H9 (cell line): ENCODE measurements around the gene DTNB. TPM values are rescaled to one million over a fixed set of nuclear protein-coding genes. Genes with fewer than 3 reads are reported as not detected.

ENCODE experiments used
- DNase-seq: peaks from one replicate; pipeline ENCODE4 v3.0.0-alpha.2; 2017
- H2AFZ ChIP-seq: one replicate; pipeline ENCODE4 v1.6.1; 2013; ENCODE audit warnings: mild to moderate bottlenecking, low read length, control low read depth, moderate library complexity
- H2AK5ac ChIP-seq: 2 replicates; pipeline ENCODE4 v1.6.1; 2013; ENCODE audit warnings: low read length, control low read depth, mixed read lengths; ENCODE audit not compliant: insufficient read length
- H2BK120ac ChIP-seq: one replicate; pipeline ENCODE4 v1.6.1; 2013; ENCODE audit warnings: low read depth, mild to moderate bottlenecking, low read length, control low read depth, inconsistent platforms; ENCODE audit not compliant: poor library complexity, severe bottlenecking
- H2BK12ac ChIP-seq: 2 replicates; pipeline ENCODE4 v1.6.1; 2013; ENCODE audit warnings: low read length, control low read depth, mixed read lengths, low read depth; ENCODE audit not compliant: insufficient read length
- H2BK15ac ChIP-seq: 2 replicates; pipeline ENCODE4 v1.6.1; 2013; ENCODE audit warnings: low read depth, low read length, control low read depth
- H2BK20ac ChIP-seq: one replicate; pipeline ENCODE4 v1.6.1; 2013; ENCODE audit warnings: low read depth, mild to moderate bottlenecking, low read length, control low read depth, inconsistent platforms; ENCODE audit not compliant: poor library complexity, severe bottlenecking
- H2BK5ac ChIP-seq: 2 replicates; pipeline ENCODE4 v1.6.1; 2013; ENCODE audit warnings: low read length, control low read depth, mixed read lengths; ENCODE audit not compliant: insufficient read length
- H3K14ac ChIP-seq: 2 replicates; pipeline ENCODE4 v1.6.1; 2013; ENCODE audit warnings: low read length, control low read depth; ENCODE audit not compliant: insufficient read depth
- H3K18ac ChIP-seq: 2 replicates; pipeline ENCODE4 v1.6.1; 2013; ENCODE audit warnings: low read depth, mild to moderate bottlenecking, mixed read lengths, low read length, control low read depth; ENCODE audit not compliant: insufficient read length
- H3K23ac ChIP-seq: 2 replicates; pipeline ENCODE4 v1.6.1; 2013; ENCODE audit warnings: low read length, control low read depth, mixed read lengths, low read depth; ENCODE audit not compliant: insufficient read length
- H3K23me2 ChIP-seq: 2 replicates; pipeline ENCODE4 v1.6.1; 2013; ENCODE audit warnings: low read depth, mild to moderate bottlenecking, mixed read lengths, low read length, control low read depth; ENCODE audit not compliant: insufficient read length, poor library complexity, severe bottlenecking
- H3K27ac ChIP-seq: 2 replicates; pipeline ENCODE4 v1.5.1; 2013; ENCODE audit warnings: low read length, control low read depth, mixed read lengths, low read depth; ENCODE audit not compliant: insufficient read length
- H3K27me3 ChIP-seq: 2 replicates; pipeline ENCODE4 v1.6.1; 2013; ENCODE audit warnings: low read length, control low read depth, inconsistent platforms; ENCODE audit not compliant: insufficient read depth
- H3K4ac ChIP-seq: 2 replicates; pipeline ENCODE4 v1.6.1; 2013; ENCODE audit warnings: low read depth, mild to moderate bottlenecking, control low read depth, inconsistent platforms, low read length, moderate library complexity
- H3K4me1 ChIP-seq: 2 replicates; pipeline ENCODE4 v1.6.1; 2013; ENCODE audit warnings: low read length, control low read depth, inconsistent platforms; ENCODE audit not compliant: insufficient read depth
- H3K4me2 ChIP-seq: 2 replicates; pipeline ENCODE4 v1.6.1; 2013; ENCODE audit warnings: low read length, control low read depth, mixed read lengths; ENCODE audit not compliant: insufficient read length, insufficient read depth
- H3K56ac ChIP-seq: 2 replicates; pipeline ENCODE4 v1.6.1; 2013; ENCODE audit warnings: low read depth, mild to moderate bottlenecking, mixed read lengths, low read length, control low read depth; ENCODE audit not compliant: insufficient read length
- H3K79me1 ChIP-seq: 2 replicates; pipeline ENCODE4 v1.6.1; 2013; ENCODE audit warnings: low read depth, mild to moderate bottlenecking, moderate library complexity, low read length, control low read depth, inconsistent platforms; ENCODE audit not compliant: insufficient read depth, poor library complexity, severe bottlenecking
- H3K79me2 ChIP-seq: 2 replicates; pipeline ENCODE4 v1.6.1; 2013; ENCODE audit warnings: low read length, control low read depth, inconsistent platforms; ENCODE audit not compliant: insufficient read depth
- H3K9ac ChIP-seq: 2 replicates; pipeline ENCODE4 v1.6.1; 2013; ENCODE audit warnings: low read length, control low read depth, mixed read lengths; ENCODE audit not compliant: insufficient read length; ENCODE audit errors: extremely low read depth
- H3K9me3 ChIP-seq: one replicate; pipeline ENCODE4 v1.6.1; 2013; ENCODE audit warnings: low read depth, low read length, inconsistent platforms; ENCODE audit not compliant: control insufficient read depth
- H3T11ph ChIP-seq: one replicate; pipeline ENCODE4 v1.6.1; 2013; ENCODE audit warnings: mild to moderate bottlenecking, low read length, control low read depth, inconsistent platforms
- H4K20me1 ChIP-seq: one replicate; pipeline ENCODE4 v1.6.1; 2013; ENCODE audit not compliant: control insufficient read depth, insufficient read length, insufficient read depth
- H4K5ac ChIP-seq: 2 replicates; pipeline ENCODE4 v1.6.1; 2013; ENCODE audit warnings: low read depth, mild to moderate bottlenecking, mixed read lengths, low read length, control low read depth; ENCODE audit not compliant: insufficient read length
- H4K8ac ChIP-seq: replicated peaks from 2 replicates; pipeline ENCODE4 v1.6.1; 2013; ENCODE audit warnings: low read length, control low read depth, mixed read lengths, low read depth; ENCODE audit not compliant: insufficient read length
- H4K91ac ChIP-seq: 2 replicates; pipeline ENCODE4 v1.6.1; 2013; ENCODE audit warnings: low read depth, mild to moderate bottlenecking, moderate library complexity, mixed read lengths, low read length, control low read depth; ENCODE audit not compliant: insufficient read length
- H3K27ac Mint-ChIP-seq, 3 experiments: 2 replicates in 2 of 3; 3 replicates in 1 of 3; pipeline ENCODE4 v1.8.0; 2020 to 2021; ENCODE audit warnings: mixed read lengths in 3 of 3, mild to moderate bottlenecking in 1 of 3, moderate library complexity in 1 of 3
- H3K27me3 Mint-ChIP-seq: 2 replicates; pipeline ENCODE4 v1.8.0; 2021; ENCODE audit warnings: low read depth, mild to moderate bottlenecking, moderate library complexity, mixed read lengths
- H3K36me3 Mint-ChIP-seq, 3 experiments: 2 replicates in 2 of 3; 3 replicates in 1 of 3; pipeline ENCODE4 v1.8.0; 2020 to 2021; ENCODE audit warnings: low read depth in 3 of 3, mixed read lengths in 3 of 3; ENCODE audit not compliant: insufficient read depth in 1 of 3
- H3K4me1 Mint-ChIP-seq, 2 experiments: 2 replicates each; pipeline ENCODE4 v1.8.0; 2020; ENCODE audit warnings: mixed read lengths in 2 of 2
- H3K4me3 Mint-ChIP-seq, 2 experiments: 2 replicates in 1 of 2; 3 replicates in 1 of 2; pipeline ENCODE4 v1.8.0; 2020 to 2021; ENCODE audit warnings: mild to moderate bottlenecking in 2 of 2, mixed read lengths in 2 of 2, moderate library complexity in 1 of 2
- H3K9me3 Mint-ChIP-seq, 2 experiments: 2 replicates in 1 of 2; 3 replicates in 1 of 2; pipeline ENCODE4 v1.8.0; 2020; ENCODE audit warnings: mild to moderate bottlenecking in 2 of 2, mixed read lengths in 2 of 2, moderate library complexity in 1 of 2
- WGBS: extraction: QIAGEN DNeasy Blood & Tissue Kit; methylation state at CpG from one replicate; pipeline ENCODE4 v1.1.7; 2013; ENCODE audit warnings: missing lambda C conversion rate, low lambda C conversion rate, mixed read lengths; ENCODE audit not compliant: insufficient read length; ENCODE audit errors: extremely low coverage; 5-methylcytosine and 5-hydroxymethylcytosine counted together
- total RNA-seq: library from RNA; stranded (reverse); gene quantifications from 2 replicates; pipeline ENCODE4 v1.2.1, GENCODE V29; 2021
- TF ChIP-seq, protein P1 (sequence below): fragments of 200-600 bp; sonication (generic); conservative IDR thresholded peaks from 3 replicates; pipeline ENCODE4 v1.8.0; 2021; ENCODE audit warnings: antibody characterized with exemption, mild to moderate bottlenecking

Gene DTNB
- total RNA-seq, 1 experiment from 2014 or later = 26.7 TPM

- no peak overlapping the region for H3K4me3 Mint-ChIP-seq
- no peaks in the 10 kb centered on the region for H3K9me3 ChIP-seq
- TF ChIP-seq, protein P1, sequence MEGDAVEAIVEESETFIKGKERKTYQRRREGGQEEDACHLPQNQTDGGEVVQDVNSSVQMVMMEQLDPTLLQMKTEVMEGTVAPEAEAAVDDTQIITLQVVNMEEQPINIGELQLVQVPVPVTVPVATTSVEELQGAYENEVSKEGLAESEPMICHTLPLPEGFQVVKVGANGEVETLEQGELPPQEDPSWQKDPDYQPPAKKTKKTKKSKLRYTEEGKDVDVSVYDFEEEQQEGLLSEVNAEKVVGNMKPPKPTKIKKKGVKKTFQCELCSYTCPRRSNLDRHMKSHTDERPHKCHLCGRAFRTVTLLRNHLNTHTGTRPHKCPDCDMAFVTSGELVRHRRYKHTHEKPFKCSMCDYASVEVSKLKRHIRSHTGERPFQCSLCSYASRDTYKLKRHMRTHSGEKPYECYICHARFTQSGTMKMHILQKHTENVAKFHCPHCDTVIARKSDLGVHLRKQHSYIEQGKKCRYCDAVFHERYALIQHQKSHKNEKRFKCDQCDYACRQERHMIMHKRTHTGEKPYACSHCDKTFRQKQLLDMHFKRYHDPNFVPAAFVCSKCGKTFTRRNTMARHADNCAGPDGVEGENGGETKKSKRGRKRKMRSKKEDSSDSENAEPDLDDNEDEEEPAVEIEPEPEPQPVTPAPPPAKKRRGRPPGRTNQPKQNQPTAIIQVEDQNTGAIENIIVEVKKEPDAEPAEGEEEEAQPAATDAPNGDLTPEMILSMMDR = no peak
- no peaks in the 10 kb centered on the region for H3K27me3 ChIP-seq
- H3K4me1 Mint-ChIP-seq = peaks cover 25 to 27% of the 10 kb centered on the region in 2 experiments
- H3T11ph ChIP-seq = no peak overlapping the region
- H3K27ac Mint-ChIP-seq = no peak overlapping the region
- no peak for DNase-seq
- H2BK5ac ChIP-seq = no peak overlapping the region
- H2BK12ac ChIP-seq = no peak overlapping the region
- H3K14ac ChIP-seq = no peak overlapping the region
- H3K23me2 ChIP-seq = no peaks in the 10 kb centered on the region
- WGBS = no CpG with 5 or more reads among the region's 3 CpGs
- no peak overlapping the region for H2BK15ac ChIP-seq
- H3K9me3 Mint-ChIP-seq = no peaks in the 10 kb centered on the region
- peaks cover 0 to 12% (median 0%) of the 10 kb centered on the region in 3 experiments; a peak in 3 of 7 replicates for H3K36me3 Mint-ChIP-seq
- H2AFZ ChIP-seq = no peak overlapping the region
- H4K8ac ChIP-seq = no peak overlapping the region
- H3K18ac ChIP-seq = no peak overlapping the region
- no peak overlapping the region for H2BK120ac ChIP-seq
- H3K4ac ChIP-seq = no peak overlapping the region
- no peaks in the 10 kb centered on the region for H3K79me2 ChIP-seq
- no peaks in the 10 kb centered on the region for H3K4me1 ChIP-seq
- no peak overlapping the region for H3K27ac ChIP-seq
- H4K5ac ChIP-seq = no peak overlapping the region
- no peak overlapping the region for H2AK5ac ChIP-seq
- no peak overlapping the region for H4K91ac ChIP-seq
- no peak overlapping the region for H3K4me2 ChIP-seq
- H3K79me1 ChIP-seq = no peaks in the 10 kb centered on the region
- no peaks in the 10 kb centered on the region for H4K20me1 ChIP-seq
- H3K56ac ChIP-seq = no peak overlapping the region
- no peak overlapping the region for H2BK20ac ChIP-seq
- no peak overlapping the region for H3K23ac ChIP-seq
- no peak overlapping the region for H3K9ac ChIP-seq
- H3K27me3 Mint-ChIP-seq = no peaks in the 10 kb centered on the region
Observed at GRCh38 chr2:25443766-25444165, 229.6 kb downstream of the DTNB start.
